Ureter (tissue), 1 donor: ENCODE results near the gene TVP23A. TPM values are rescaled to one million over a fixed set of nuclear protein-coding genes. Genes with fewer than 3 reads are reported as not detected.

Experiments
- DNase-seq: peaks from one replicate; pipeline ENCODE4 v3.0.0-alpha.2; 2020; ENCODE audit warnings: low spot score
- total RNA-seq: library from RNA; stranded (reverse); gene quantifications from one replicate; pipeline ENCODE4 v1.2.4, GENCODE V29; 2023
- donor health status: DM: yes; HTN: yes; CAD: no.

TVP23A gene
- 3.3 TPM for total RNA-seq

- DNase-seq = no peak
These were observed at the start of gene TVP23A for GRCh38 chr16:10817963-10818941. Gene TVP23A (minus strand): TSS chr16:10818794. CDS start chr16:10818493, 301 bp downstream.

GRCh38 chr16:10868104-10868595 lies 49.6 kb upstream of the TVP23A start:
- DNase-seq = no peak

DNA sequence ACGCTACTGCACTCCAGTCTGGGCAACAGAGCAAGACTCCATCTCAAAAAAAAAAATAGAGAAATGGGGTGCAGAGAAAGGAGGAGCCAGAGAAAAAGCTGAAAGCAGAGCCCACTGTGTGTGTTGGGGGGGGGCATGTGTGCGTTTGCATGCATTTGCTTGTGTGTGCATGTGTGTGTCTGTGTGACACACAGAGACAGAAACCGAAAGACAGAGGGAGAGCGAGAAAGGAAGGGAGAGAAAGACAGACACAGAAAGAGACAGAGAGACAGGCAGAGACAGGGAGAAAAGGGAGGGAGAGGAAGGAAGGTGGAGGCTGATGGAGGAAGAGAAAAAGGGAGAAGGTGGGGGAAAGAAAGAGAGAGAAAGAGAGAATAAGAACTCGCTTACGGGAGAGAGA lies 48.6 kb upstream of the TVP23A start:
- DNase-seq = no peak

DNA sequence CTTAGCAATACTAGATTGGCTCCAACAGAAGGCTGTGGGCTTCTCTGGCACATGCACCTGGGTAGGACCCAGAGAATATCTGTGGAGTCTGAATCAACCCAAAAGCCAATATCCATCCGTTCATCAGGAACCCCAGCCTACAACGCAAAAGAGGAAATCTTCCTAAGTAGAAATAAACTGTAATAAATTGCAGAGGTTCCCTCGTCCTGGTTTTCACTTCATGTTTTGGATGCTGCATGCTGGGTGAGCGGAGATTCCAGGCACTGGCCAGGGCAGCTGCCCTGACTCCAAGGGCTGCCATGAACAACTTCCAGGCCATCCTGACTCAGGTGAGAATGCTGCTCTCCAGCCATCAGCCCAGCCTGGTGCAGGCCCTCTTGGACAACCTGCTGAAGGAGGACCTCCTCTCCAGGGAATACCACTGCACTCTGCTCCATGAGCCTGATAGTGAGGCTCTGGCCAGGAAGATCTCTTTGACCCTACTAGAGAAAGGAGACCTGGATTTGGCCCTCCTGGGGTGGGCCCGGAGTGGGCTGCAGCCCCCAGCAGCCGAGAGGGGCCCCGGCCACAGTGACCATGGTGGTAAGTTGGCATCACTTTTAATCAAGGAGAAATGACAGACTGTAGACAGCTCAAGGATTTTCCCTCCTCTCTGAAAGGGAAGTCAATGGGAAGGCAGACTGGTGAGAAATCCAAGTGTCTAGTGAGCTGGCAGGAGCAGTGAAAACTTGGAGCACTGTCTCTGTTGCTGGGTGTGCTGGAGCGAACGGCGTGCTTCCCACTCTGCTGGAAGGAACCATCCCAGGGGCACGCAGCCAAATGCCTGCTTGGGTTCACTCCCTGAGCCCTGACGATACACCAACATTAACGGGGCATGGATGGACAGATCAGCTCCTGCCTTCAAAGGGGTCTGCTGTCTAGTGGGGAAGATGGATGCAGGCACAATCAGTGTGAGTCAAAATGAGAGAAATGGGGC lies 47.7 kb upstream of the TVP23A start:
- no peak for DNase-seq

- DNase-seq = no peak
These were observed 43.8 kb upstream of the TVP23A start for GRCh38 chr16:10862438-10862837.

GRCh38 chr16:10859658-10860057 lies 41.1 kb upstream of the TVP23A start:
- no peak for DNase-seq

DNA sequence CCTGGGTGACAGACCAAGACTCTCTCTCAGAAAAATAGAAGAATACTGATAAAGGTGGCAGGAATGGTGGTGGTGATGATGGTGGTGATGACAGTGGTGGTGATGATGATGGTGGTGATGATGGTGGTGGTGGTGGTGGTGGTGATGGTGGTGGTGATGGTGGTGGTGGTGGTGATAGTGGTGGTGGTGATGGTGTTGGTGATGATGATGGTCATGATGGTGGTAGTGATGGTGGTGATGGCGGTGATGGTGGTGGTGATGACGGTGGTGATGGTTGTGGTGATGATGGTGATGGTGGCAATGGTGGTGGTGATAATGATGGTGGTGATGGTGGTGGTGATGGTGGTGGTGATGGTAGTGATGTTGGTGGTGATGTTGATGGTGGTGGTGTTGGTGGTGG lies 40.4 kb upstream of the TVP23A start:
- DNase-seq = no peak

- DNase-seq = no peak
These were observed 39.6 kb upstream of the TVP23A start for GRCh38 chr16:10858203-10858602.

- DNase-seq = no peak
These were observed 37.4 kb upstream of the TVP23A start for GRCh38 chr16:10856042-10856441.

DNA sequence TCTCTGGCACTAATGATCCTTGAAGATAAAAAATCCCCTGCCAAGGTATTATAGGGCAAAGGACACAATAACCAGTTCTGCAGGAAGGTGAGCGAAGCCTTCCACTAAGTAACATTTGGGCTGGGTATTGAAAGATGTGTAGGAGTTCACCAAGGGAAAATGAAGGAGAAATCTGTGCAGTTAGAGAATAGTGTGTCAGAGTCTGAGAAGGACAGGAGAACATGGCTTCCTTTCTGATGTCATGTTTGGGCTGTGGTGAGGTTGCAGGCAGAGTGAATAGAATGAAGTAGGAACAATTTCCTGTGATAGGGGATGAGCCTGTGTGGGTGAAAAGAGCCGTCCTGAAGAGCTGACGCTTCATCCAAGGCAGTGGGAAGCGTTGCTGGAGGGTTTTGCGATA lies 34.4 kb upstream of the TVP23A start:
- no peak for DNase-seq

- DNase-seq = no peak
These were observed 33.7 kb upstream of the TVP23A start for GRCh38 chr16:10852286-10852685.

DNA sequence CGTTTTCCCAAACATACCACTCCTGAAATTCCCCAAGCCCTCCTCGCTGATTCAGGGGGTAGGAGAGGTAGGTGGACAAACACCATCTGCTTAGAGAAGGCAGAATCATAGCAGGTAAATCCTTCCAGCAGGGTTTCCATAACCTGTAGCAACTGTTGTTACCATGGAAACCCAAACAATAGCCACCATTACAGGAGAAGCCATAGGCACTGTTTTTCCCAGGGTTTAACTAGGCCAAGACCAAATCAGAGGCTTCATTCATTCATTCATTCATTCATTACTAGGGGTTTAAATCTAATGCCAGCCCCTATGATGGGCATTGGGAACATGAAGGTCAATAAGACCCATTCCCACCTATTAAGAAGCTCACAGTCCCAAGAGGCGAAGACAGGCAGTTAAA lies 32.9 kb upstream of the TVP23A start:
- DNase-seq = no peak

GRCh38 chr16:10850478-10850850 lies 31.9 kb upstream of the TVP23A start:
- no peak for DNase-seq

- no peak for DNase-seq
These were observed 31.3 kb upstream of the TVP23A start for GRCh38 chr16:10849736-10850477.

GRCh38 chr16:10847176-10847575 lies 28.6 kb upstream of the TVP23A start:
- no peak for DNase-seq

DNA sequence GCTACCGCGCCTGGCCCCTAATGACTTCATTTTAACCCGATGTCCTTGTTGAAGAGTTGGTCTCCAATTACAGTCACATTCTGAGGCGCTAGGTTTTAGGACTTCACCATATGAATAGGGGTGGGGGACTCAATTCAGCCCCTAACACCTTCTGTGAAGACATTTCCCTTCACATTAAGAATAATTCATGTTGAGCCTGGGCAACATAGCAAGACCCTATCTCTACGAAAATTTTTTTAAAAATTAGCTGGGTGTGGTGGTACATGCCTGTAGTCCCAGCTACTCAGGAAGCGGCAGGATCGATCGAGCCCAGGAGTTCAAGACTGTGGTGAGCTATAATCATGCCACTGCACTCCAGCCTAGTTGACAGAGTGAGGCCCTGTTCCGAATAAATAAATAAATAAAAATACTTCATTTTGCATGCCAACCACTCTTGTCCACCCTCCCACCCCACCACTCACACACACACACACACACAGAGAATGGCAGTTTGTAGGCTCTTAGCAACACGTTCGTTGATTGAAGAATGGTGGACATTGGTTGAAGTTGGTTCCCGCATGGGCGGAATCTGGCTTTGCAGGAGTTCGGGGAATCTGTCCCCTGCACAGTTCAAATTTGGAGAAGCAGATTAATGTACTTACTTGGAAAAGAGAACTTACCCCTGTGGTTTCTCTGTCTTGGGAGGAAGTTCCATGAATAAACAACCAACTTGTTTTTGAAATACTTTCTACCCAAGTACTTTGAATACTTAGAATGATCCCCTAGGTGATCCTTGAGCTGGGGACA lies 27.8 kb upstream of the TVP23A start:
- DNase-seq = no peak

GRCh38 chr16:10840703-10841102 lies 22.1 kb upstream of the TVP23A start:
- no peak for DNase-seq

DNA sequence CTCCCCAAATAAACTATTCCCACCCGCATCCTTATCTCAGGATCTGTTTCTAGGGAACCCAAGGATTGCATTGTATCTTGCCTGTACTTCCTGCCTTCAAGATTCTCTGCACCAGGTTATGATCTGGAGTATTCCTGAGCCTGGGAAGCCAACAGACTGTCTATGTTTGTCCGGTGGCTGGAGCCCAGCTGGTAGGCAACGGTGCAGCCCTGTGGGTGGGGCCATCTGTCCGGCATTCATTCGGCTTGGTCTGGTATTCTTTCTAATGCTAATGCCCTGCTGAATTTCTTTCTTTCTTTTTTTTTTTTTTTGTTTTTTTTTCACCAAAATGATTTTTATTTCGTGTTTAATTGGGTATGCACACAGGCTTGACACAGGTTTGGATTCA lies 20.7 kb upstream of the TVP23A start:
- DNase-seq = no peak

- no peak for DNase-seq
These were observed 20.2 kb upstream of the TVP23A start for GRCh38 chr16:10838621-10839278.

GRCh38 chr16:10836174-10836853 lies 17.7 kb upstream of the TVP23A start:
- no peak for DNase-seq
